ENCODE data around the gene CST3. TPM values are rescaled to one million over a fixed set of nuclear protein-coding genes. Genes with fewer than 3 reads are reported as not detected.

CST3 gene
- total and polyA plus RNA-seq, 10 of the 15 experiments (the other 5 are each of a cell fraction or from before 2014, with no cell fraction given) = 11.8 to 127 (median 57.8) TPM

DNA sequence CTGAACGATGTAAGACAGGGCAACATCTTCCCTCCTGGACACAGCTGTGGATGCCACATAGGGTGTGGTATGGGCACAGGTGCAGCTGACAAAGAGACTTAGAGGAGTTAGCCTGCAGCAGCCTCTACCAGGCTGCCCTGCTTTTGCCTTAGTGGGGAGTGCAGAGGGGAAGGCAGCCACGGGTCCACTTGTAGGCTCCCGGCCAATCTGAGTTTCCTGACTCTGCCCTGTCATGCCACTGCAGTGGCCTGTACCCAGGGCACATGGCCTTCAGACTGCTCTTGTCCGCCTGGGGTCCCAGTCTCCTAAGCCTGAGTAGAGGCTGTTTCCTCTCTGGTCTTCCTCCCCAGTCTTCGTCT is 52.3 kb downstream of the CST3 start:
- WGBS (ENCODE audit: insufficient coverage, insufficient replicate concordance, low lambda C conversion rate, missing lambda C conversion rate) = 25% methylated on average over 5 of the region's 5 CpGs
- H3K4me2 ChIP-seq (ENCODE audit: control insufficient read depth, insufficient read depth) = no peak overlapping the region
- BruUV-seq (replicated peaks) = no TSS peak
- TF ChIP-seq TCF12 (IDR thresholded peaks at IDR 0.05; ENCODE audit: low read depth, low read length) = no peak
- no peak for TF ChIP-seq IKZF2 (IDR thresholded peaks at IDR 0.05)
- no peak for TF ChIP-seq MXI1 (IDR thresholded peaks at IDR 0.05; ENCODE audit: low read depth, low read length)
- TF ChIP-seq ASH2L (IDR thresholded peaks at IDR 0.05; ENCODE audit: borderline replicate concordance, low read depth) = no peak
- peaks cover 0 to 4% of the 10 kb centered on the region in 2 experiments; a peak in 2 of 4 replicates for H3K27me3 ChIP-seq (replicated peaks in 1 of 2; ENCODE audit: control insufficient read depth in 2 of 2, insufficient read depth in 2 of 2, low read length in 1 of 2)
- no peaks in the 10 kb centered on the region for H3K4me1 ChIP-seq (ENCODE audit: control insufficient read depth, insufficient read depth, low read length)
- no peak overlapping the region for H3K27ac ChIP-seq (ENCODE audit: control insufficient read depth, insufficient read depth)
- H3K9ac ChIP-seq (ENCODE audit: control insufficient read depth, insufficient read depth, low read length) = no peak overlapping the region
- FAIRE-seq = no peak
- ChIA-PET CTCF (no interaction called here), POLR2A (no interaction called here), SMC1A (ENCODE audit: uncharacterized antibody, unreplicated experiment) (no interaction called here), RAD21 (ENCODE audit: unreplicated experiment) (no interaction called here)
- H2AFZ ChIP-seq (ENCODE audit: control insufficient read depth, low read depth, low read length) = no peak overlapping the region
- in situ Hi-C loops (cut with MboI) (no loop called here), intact Hi-C loops (cut with micrococcal nuclease; ENCODE audit: unreplicated experiment) (no loop called here)
- no peaks in the 10 kb centered on the region for H4K20me1 ChIP-seq (ENCODE audit: control insufficient read depth, insufficient read depth)
- H3K9me3 ChIP-seq (replicated peaks; ENCODE audit: control insufficient read depth, insufficient read depth, low read length) = no peaks in the 10 kb centered on the region
- no peaks in the 10 kb centered on the region for H3K79me2 ChIP-seq (ENCODE audit: control insufficient read depth, insufficient read depth, low read length)
- H3K36me3 ChIP-seq (ENCODE audit: control insufficient read depth in 2 of 2, insufficient read depth in 2 of 2, low read length in 1 of 2) = no peaks in the 10 kb centered on the region
- no peak for ATAC-seq
- no peak overlapping the region for H3K4me3 ChIP-seq
- DNase-seq (ENCODE audit: low read depth, low spot score) = no peak

DNA sequence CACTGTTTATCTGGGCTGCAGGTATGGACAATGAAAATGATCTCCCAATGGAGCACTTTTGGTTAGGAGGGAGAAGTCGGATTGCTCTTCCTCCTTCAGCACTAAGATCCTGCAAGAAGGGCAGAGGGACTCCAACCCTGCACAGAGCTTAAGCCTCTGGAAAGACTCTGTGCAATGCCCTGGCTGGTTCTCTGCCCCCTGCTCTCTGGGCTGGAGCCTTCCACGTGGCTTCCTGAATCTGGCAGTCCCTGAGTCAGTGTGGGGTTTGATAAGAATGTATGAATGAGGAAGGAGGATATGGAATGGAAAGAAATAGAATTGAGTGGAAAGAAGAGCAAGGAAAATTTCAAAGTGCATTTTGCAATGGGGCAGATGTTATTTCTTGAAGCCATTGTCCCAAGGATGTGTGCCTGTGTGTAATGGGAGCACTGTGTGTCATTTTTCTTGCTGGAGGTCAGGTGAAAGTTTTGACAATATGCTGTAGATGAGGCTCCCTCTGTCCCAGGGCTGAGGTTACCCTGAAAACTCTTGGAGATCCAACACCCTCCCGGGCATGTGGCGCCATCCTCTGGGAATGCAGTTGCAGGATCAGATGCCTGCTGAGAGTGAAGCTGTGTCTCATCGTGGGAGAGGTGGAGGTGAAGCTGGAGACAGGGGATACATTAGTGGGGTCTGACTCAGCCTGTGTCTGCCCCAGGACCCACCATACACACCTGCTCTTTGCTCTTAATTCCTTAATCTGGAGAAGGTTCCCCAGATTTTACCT is 53.1 kb downstream of the CST3 start:
- SMC1A ChIA-PET (ENCODE audit: uncharacterized antibody, unreplicated experiment) = no interaction called here
- Histone ChIP-seq H4K20me1 (ENCODE audit: control insufficient read depth, insufficient read depth) (no peaks in the 10 kb centered on the region), H3K79me2 (ENCODE audit: control insufficient read depth, insufficient read depth, low read length) (no peaks in the 10 kb centered on the region), H3K9ac (ENCODE audit: control insufficient read depth, insufficient read depth, low read length) (no peak overlapping the region), H3K27me3 (replicated peaks in 1 of 2; ENCODE audit: control insufficient read depth in 2 of 2, insufficient read depth in 2 of 2, low read length in 1 of 2) (peaks cover 0 to 4% of the 10 kb centered on the region in 2 experiments; a peak in 2 of 4 replicates), H3K27ac (ENCODE audit: control insufficient read depth, insufficient read depth) (no peak overlapping the region), H3K4me1 (ENCODE audit: control insufficient read depth, insufficient read depth, low read length) (no peaks in the 10 kb centered on the region), H3K4me2 (ENCODE audit: control insufficient read depth, insufficient read depth) (no peak overlapping the region), H3K4me3 (no peak overlapping the region), H3K36me3 (ENCODE audit: control insufficient read depth in 2 of 2, insufficient read depth in 2 of 2, low read length in 1 of 2) (no peaks in the 10 kb centered on the region), H3K9me3 (replicated peaks; ENCODE audit: control insufficient read depth, insufficient read depth, low read length) (no peaks in the 10 kb centered on the region), H2AFZ (ENCODE audit: control insufficient read depth, low read depth, low read length) (no peak overlapping the region)
- ATAC-seq = no peak
- intact Hi-C loops (cut with micrococcal nuclease; ENCODE audit: unreplicated experiment) (no loop called here), in situ Hi-C loops (cut with MboI) (no loop called here)
- POLR2A ChIA-PET = no interaction called here
- no peak for DNase-seq (ENCODE audit: low read depth, low spot score)
- FAIRE-seq = no peak
- TF ChIP-seq SUPT20H (IDR thresholded peaks at IDR 0.05; ENCODE audit: borderline replicate concordance, control insufficient read depth, low read depth, low read length) (no peak), ESRRA (IDR thresholded peaks at IDR 0.05; ENCODE audit: low read length) (no peak), ZBTB11 (CRISPR knock-in tag; IDR thresholded peaks at IDR 0.05) (no peak)
- TF ChIP-seq, protein P1, sequence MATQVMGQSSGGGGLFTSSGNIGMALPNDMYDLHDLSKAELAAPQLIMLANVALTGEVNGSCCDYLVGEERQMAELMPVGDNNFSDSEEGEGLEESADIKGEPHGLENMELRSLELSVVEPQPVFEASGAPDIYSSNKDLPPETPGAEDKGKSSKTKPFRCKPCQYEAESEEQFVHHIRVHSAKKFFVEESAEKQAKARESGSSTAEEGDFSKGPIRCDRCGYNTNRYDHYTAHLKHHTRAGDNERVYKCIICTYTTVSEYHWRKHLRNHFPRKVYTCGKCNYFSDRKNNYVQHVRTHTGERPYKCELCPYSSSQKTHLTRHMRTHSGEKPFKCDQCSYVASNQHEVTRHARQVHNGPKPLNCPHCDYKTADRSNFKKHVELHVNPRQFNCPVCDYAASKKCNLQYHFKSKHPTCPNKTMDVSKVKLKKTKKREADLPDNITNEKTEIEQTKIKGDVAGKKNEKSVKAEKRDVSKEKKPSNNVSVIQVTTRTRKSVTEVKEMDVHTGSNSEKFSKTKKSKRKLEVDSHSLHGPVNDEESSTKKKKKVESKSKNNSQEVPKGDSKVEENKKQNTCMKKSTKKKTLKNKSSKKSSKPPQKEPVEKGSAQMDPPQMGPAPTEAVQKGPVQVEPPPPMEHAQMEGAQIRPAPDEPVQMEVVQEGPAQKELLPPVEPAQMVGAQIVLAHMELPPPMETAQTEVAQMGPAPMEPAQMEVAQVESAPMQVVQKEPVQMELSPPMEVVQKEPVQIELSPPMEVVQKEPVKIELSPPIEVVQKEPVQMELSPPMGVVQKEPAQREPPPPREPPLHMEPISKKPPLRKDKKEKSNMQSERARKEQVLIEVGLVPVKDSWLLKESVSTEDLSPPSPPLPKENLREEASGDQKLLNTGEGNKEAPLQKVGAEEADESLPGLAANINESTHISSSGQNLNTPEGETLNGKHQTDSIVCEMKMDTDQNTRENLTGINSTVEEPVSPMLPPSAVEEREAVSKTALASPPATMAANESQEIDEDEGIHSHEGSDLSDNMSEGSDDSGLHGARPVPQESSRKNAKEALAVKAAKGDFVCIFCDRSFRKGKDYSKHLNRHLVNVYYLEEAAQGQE (IDR thresholded peaks at IDR 0.05; ENCODE audit: low read depth, low read length) = no peak
- RAD21 ChIA-PET (ENCODE audit: unreplicated experiment) = no interaction called here
- CTCF ChIA-PET = no interaction called here
- BruUV-seq (replicated peaks) = no TSS peak
- WGBS (ENCODE audit: insufficient coverage, insufficient replicate concordance, low lambda C conversion rate, missing lambda C conversion rate) = 1% methylated on average over 5 of the region's 5 CpGs

All from GM12878 (cell line).